ENCODE measurements around the gene NBAS.
A peak's percentile ranks its signal among the peaks of the same experiment; 100 is the strongest.

The NBAS gene

DNA sequence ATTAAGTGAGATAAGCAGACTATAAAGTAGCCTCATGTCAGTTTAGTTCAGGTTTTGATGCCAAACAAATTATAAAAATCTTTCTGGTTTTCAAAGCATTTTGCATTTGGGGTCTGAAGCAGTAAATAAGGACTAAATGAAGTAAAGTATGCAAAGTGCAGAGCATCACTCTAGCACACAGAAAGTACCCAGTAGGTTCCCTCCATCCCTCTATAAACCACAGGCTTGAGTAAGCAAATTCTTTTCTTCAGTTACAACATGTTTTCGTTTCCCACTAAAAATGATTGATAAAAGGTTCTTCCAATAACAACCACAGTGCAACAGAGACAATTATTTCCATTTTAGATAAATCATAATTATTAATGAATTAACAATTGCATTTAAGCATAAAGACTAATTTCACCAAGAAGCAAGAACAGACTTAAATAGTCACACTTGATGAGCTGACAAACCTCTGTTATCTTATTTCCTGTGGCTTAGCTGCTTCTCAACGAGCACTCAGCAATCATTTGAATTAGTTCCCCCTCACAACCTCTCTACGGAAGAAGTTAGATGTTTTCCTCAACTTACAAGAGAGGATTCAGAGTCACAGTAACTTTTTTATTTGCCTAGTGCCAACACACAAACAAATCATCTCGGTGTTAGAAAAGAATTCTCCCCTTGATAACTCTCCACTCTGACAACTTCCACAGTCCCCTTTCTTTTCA lies 249.8 kb downstream of the NBAS start:
- DNase-seq (ENCODE audit: low read depth), result peak; percentile 40
- TF ChIP-seq, protein P1, sequence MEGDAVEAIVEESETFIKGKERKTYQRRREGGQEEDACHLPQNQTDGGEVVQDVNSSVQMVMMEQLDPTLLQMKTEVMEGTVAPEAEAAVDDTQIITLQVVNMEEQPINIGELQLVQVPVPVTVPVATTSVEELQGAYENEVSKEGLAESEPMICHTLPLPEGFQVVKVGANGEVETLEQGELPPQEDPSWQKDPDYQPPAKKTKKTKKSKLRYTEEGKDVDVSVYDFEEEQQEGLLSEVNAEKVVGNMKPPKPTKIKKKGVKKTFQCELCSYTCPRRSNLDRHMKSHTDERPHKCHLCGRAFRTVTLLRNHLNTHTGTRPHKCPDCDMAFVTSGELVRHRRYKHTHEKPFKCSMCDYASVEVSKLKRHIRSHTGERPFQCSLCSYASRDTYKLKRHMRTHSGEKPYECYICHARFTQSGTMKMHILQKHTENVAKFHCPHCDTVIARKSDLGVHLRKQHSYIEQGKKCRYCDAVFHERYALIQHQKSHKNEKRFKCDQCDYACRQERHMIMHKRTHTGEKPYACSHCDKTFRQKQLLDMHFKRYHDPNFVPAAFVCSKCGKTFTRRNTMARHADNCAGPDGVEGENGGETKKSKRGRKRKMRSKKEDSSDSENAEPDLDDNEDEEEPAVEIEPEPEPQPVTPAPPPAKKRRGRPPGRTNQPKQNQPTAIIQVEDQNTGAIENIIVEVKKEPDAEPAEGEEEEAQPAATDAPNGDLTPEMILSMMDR (conservative IDR thresholded peaks at IDR 0.05; ENCODE audit: low read length), result no peak
- no peak overlapping the region for H3K4me3 ChIP-seq (ENCODE audit: low read length)

GRCh38 chr2:15307526-15307925 lies 253.6 kb downstream of the NBAS start:
- TF ChIP-seq, protein P1 (conservative IDR thresholded peaks at IDR 0.05; ENCODE audit: low read length), result no peak
- no peak overlapping the region for H3K4me3 ChIP-seq (ENCODE audit: low read length)
- DNase-seq (ENCODE audit: low read depth), result peak; percentile 41

DNA sequence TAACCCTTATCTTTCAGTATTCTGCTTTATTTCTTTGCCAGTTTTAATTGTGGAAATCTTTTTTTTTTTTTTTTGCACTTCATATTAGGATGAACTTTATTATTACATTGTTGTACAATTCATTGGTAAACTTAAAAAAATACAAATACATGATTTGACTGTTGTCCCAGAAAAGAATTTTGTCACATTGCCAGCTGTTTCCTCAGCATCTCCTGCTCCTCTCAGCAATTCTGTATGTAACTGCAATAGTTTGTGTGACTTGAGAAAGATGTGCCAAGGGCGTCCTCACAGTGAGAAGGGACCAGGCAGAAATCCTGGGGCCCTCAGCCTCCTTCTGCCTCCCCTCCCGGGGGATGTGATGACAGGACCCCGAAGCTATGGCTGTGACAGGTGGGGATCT lies 254.4 kb downstream of the NBAS start:
- TF ChIP-seq, protein P1 (conservative IDR thresholded peaks at IDR 0.05; ENCODE audit: low read length), result no peak
- no peak overlapping the region for H3K4me3 ChIP-seq (ENCODE audit: low read length)
- DNase-seq (ENCODE audit: low read depth), result peak; percentile 54

- TF ChIP-seq, protein P1 (conservative IDR thresholded peaks at IDR 0.05; ENCODE audit: low read length), result no peak
- no peak for DNase-seq (ENCODE audit: low read depth)
- H3K4me3 ChIP-seq (ENCODE audit: low read length), result no peak overlapping the region
Measured at GRCh38 chr2:15303874-15304273, 257.3 kb downstream of the NBAS start.

DNA sequence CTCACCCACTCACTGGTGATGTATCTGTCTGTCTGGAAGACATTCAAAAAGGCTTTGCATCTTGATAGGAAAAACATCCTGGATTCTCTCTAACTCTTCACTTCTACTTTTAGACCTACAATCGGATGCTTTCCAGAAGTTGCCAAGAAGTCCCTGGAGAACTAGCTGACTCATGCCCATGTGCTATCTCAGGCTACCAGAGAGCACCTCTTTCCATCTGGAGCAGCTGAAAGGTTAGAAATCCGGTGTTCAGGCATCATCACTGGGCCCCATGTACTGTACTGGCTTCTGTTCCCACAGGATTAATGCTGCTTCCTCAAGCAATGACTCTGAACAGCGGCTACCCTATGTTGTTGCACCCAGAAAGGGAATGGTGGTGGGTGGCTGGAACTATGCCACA lies 259.0 kb downstream of the NBAS start:
- TF ChIP-seq, protein P1 (conservative IDR thresholded peaks at IDR 0.05; ENCODE audit: low read length), result no peak
- DNase-seq (ENCODE audit: low read depth), result peak; percentile 57
- no peak overlapping the region for H3K4me3 ChIP-seq (ENCODE audit: low read length)

DNA sequence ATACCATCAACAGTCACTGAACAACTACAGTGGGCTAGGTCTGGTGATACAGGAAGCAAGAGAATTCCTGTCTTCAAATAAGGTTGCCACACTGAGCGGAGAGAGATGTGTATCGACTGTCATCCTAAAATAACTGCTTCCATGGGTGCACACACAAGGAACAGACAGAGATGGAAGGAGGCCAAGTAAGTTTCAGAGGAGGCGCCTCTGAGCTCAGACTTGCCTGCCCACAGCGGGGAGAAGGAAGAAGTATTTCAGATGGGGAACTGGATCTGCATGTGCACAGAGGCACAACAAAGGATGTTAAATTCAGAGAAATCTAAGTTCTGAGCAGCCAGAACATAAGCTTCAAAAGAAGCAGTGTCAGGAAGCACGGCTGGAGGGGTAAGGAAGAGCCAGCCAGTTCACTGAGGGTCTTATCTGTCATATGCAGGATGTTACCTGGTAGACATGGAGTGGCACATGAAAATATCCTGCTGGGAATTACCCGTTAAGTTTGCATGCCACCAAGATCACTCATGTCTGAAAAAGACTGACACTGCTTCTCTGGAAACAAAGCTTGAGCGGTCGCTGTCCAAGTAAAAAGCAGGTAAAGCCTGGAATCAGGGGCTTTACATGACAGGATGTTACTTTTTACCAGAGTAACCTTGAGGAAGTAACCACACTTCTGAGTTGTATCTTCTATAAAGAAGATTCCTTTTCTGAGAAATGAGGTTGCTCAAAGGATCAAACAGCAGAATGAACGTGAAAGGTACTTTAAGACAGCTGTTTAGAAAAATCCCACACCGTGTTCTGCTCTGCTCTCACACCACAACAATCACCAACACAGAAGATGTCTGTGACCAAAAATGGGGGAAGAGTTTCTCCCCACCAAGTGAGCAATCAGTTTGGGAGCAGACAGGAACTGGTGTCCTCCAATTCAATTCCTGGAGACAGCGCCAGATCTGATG lies 260.2 kb downstream of the NBAS start:
- DNase-seq (ENCODE audit: low read depth), result no peak
- TF ChIP-seq, protein P1 (conservative IDR thresholded peaks at IDR 0.05; ENCODE audit: low read length), result no peak
- H3K4me3 ChIP-seq (ENCODE audit: low read length), result no peak overlapping the region
